HEK293 (cell line): ENCODE measurements around the gene SPPL2C.
A peak's percentile ranks its signal among the peaks of the same experiment; 100 is the strongest.

Source experiments
- GLIS2 ChIP-seq: fragments of 450-650 bp; formaldehyde crosslinking; IDR thresholded peaks from 2 replicates; pipeline ENCODE4 v1.5.1; 2016; ENCODE audit warnings: missing biosample characterization, missing genetic modification characterization
- OSR2 ChIP-seq: fragments of 450-650 bp; formaldehyde crosslinking; IDR thresholded peaks from 2 replicates; pipeline ENCODE4 v1.5.1; 2016; ENCODE audit warnings: missing biosample characterization, missing genetic modification characterization
- SCRT2 ChIP-seq: fragments of 450-650 bp; formaldehyde crosslinking; IDR thresholded peaks from 2 replicates; pipeline ENCODE4 v1.5.1; 2016; ENCODE audit warnings: missing biosample characterization, missing genetic modification characterization
- WT1 ChIP-seq: fragments of 450-650 bp; formaldehyde crosslinking; IDR thresholded peaks from 2 replicates; pipeline ENCODE4 v1.5.1; 2016; ENCODE audit warnings: missing biosample characterization, missing genetic modification characterization
- ZBTB7A ChIP-seq: fragments of 450-650 bp; formaldehyde crosslinking; IDR thresholded peaks from 2 replicates; pipeline ENCODE4 v1.5.1; 2016; ENCODE audit warnings: low read depth, missing biosample characterization, missing genetic modification characterization
- ZNF112 ChIP-seq: fragments of 450-650 bp; formaldehyde crosslinking; IDR thresholded peaks from 2 replicates; pipeline ENCODE4 v1.5.0; 2017; ENCODE audit warnings: missing biosample characterization, missing genetic modification characterization
- ZNF121 ChIP-seq: fragments of 450-650 bp; formaldehyde crosslinking; IDR thresholded peaks from 2 replicates; pipeline ENCODE4 v1.5.1; 2016; ENCODE audit warnings: missing biosample characterization, missing genetic modification characterization
- ZNF132 ChIP-seq: fragments of 450-650 bp; formaldehyde crosslinking; IDR thresholded peaks from 2 replicates; pipeline ENCODE4 v1.5.1; 2017; ENCODE audit warnings: missing biosample characterization, missing genetic modification characterization, borderline replicate concordance
- ZNF146 ChIP-seq: fragments of 450-650 bp; formaldehyde crosslinking; IDR thresholded peaks from 2 replicates; pipeline ENCODE4 v1.5.1; 2016; ENCODE audit warnings: missing biosample characterization, missing genetic modification characterization
- ZNF2 ChIP-seq: fragments of 450-650 bp; formaldehyde crosslinking; IDR thresholded peaks from 2 replicates; pipeline ENCODE4 v1.5.1; 2016; ENCODE audit warnings: missing biosample characterization, missing genetic modification characterization
- ZNF202 ChIP-seq: fragments of 450-650 bp; formaldehyde crosslinking; IDR thresholded peaks from 2 replicates; pipeline ENCODE4 v1.5.1; 2016; ENCODE audit warnings: missing biosample characterization, missing genetic modification characterization, borderline replicate concordance
- ZNF223 ChIP-seq: fragments of 450-650 bp; formaldehyde crosslinking; IDR thresholded peaks from 2 replicates; pipeline ENCODE4 v1.5.1; 2016; ENCODE audit warnings: missing biosample characterization, missing genetic modification characterization
- ZNF311 ChIP-seq: fragments of 450-650 bp; formaldehyde crosslinking; IDR thresholded peaks from 2 replicates; pipeline ENCODE4 v1.5.1; 2017; ENCODE audit warnings: missing biosample characterization, missing genetic modification characterization, borderline replicate concordance
- ZNF324 ChIP-seq: fragments of 450-650 bp; formaldehyde crosslinking; IDR thresholded peaks from 2 replicates; pipeline ENCODE4 v1.5.1; 2016; ENCODE audit warnings: missing biosample characterization, missing genetic modification characterization
- ZNF366 ChIP-seq: fragments of 450-650 bp; formaldehyde crosslinking; conservative IDR thresholded peaks from 2 replicates; pipeline ENCODE4 v1.5.1; 2016; ENCODE audit warnings: missing biosample characterization, missing genetic modification characterization
- ZNF394 ChIP-seq: fragments of 450-650 bp; formaldehyde crosslinking; IDR thresholded peaks from 2 replicates; pipeline ENCODE4 v1.5.1; 2016; ENCODE audit warnings: missing biosample characterization, missing genetic modification characterization, mild to moderate bottlenecking, moderate library complexity, borderline replicate concordance
- ZNF426 ChIP-seq: fragments of 450-650 bp; formaldehyde crosslinking; IDR thresholded peaks from 2 replicates; pipeline ENCODE4 v1.5.1; 2017; ENCODE audit warnings: missing biosample characterization, missing genetic modification characterization, mild to moderate bottlenecking, inconsistent platforms, moderate library complexity
- ZNF501 ChIP-seq: fragments of 450-650 bp; formaldehyde crosslinking; IDR thresholded peaks from 2 replicates; pipeline ENCODE4 v1.5.1; 2016; ENCODE audit warnings: missing biosample characterization, missing genetic modification characterization
- ZNF510 ChIP-seq: fragments of 450-650 bp; formaldehyde crosslinking; IDR thresholded peaks from 2 replicates; pipeline ENCODE4 v1.5.1; 2018; ENCODE audit warnings: mild to moderate bottlenecking, missing genetic modification characterization, missing biosample characterization; ENCODE audit not compliant: insufficient replicate concordance
- ZNF544 ChIP-seq: fragments of 450-650 bp; formaldehyde crosslinking; IDR thresholded peaks from 2 replicates; pipeline ENCODE4 v1.5.0; 2017; ENCODE audit warnings: missing biosample characterization, missing genetic modification characterization
- ZNF548 ChIP-seq: fragments of 450-650 bp; formaldehyde crosslinking; IDR thresholded peaks from 2 replicates; pipeline ENCODE4 v1.5.1; 2016; ENCODE audit warnings: missing biosample characterization, missing genetic modification characterization
- ZNF549 ChIP-seq: fragments of 450-650 bp; IDR thresholded peaks from 2 replicates; pipeline ENCODE4 v1.5.1; 2018; ENCODE audit warnings: missing biosample characterization, missing genetic modification characterization, mild to moderate bottlenecking, inconsistent platforms, moderate library complexity
- ZNF600 ChIP-seq: fragments of 450-650 bp; formaldehyde crosslinking; IDR thresholded peaks from 2 replicates; pipeline ENCODE4 v1.5.1; 2016; ENCODE audit warnings: missing biosample characterization, missing genetic modification characterization
- ZNF629 ChIP-seq: fragments of 450-650 bp; formaldehyde crosslinking; IDR thresholded peaks from 2 replicates; pipeline ENCODE4 v1.5.1; 2017; ENCODE audit warnings: missing biosample characterization, missing genetic modification characterization
- ZNF664 ChIP-seq: fragments of 450-650 bp; formaldehyde crosslinking; IDR thresholded peaks from 2 replicates; pipeline ENCODE4 v1.5.1; 2016; ENCODE audit warnings: missing biosample characterization, missing genetic modification characterization
- ZNF76 ChIP-seq: fragments of 450-650 bp; formaldehyde crosslinking; IDR thresholded peaks from 2 replicates; pipeline ENCODE4; 2016; ENCODE audit warnings: low read depth, missing biosample characterization, missing genetic modification characterization, borderline replicate concordance
- ZNF776 ChIP-seq: fragments of 450-650 bp; formaldehyde crosslinking; IDR thresholded peaks from 2 replicates; pipeline ENCODE4 v1.5.0; 2017; ENCODE audit warnings: missing biosample characterization, missing genetic modification characterization, borderline replicate concordance
- ZNF843 ChIP-seq: fragments of 450-650 bp; formaldehyde crosslinking; IDR thresholded peaks from 2 replicates; pipeline ENCODE4 v1.5.1; 2016; ENCODE audit warnings: missing biosample characterization, missing genetic modification characterization
- ZSCAN23 ChIP-seq: fragments of 450-650 bp; formaldehyde crosslinking; IDR thresholded peaks from 2 replicates; pipeline ENCODE4 v1.5.1; 2016; ENCODE audit warnings: missing biosample characterization, missing genetic modification characterization
- ZSCAN30 ChIP-seq: fragments of 450-650 bp; IDR thresholded peaks from 2 replicates; pipeline ENCODE4 v1.5.1; 2018; ENCODE audit warnings: missing biosample characterization, mild to moderate bottlenecking, missing genetic modification characterization, moderate library complexity
- TF ChIP-seq, protein P1 (sequence below): fragments of 450-650 bp; formaldehyde crosslinking; IDR thresholded peaks from 2 replicates; pipeline ENCODE4 v1.5.1; 2016; ENCODE audit warnings: missing biosample characterization, missing genetic modification characterization
- TF ChIP-seq, protein P2 (sequence below): fragments of 450-650 bp; formaldehyde crosslinking; IDR thresholded peaks from 2 replicates; pipeline ENCODE4 v1.5.1; 2016; ENCODE audit warnings: missing biosample characterization, missing genetic modification characterization

SPPL2C gene

DNA sequence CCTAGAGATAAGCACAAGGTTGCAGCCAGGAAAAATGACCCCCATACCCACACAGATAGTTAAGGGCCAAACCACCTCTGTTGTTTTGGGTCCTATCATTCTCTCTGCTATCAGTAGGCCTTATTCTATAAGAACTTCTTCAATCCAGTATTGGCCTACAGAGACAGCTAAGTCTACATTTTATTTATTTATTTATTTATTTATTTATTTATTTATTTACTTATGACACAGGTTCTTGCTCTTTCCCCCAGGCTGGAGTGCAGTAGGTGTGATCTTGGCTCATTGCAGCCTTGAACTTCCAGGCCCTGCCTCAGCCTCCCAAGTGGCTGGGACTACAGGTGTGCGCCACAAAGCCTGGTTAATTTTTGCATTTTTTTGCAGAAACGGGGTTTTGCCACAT lies 42.2 kb downstream of the SPPL2C start (continued):
- TF ChIP-seq, protein P1, sequence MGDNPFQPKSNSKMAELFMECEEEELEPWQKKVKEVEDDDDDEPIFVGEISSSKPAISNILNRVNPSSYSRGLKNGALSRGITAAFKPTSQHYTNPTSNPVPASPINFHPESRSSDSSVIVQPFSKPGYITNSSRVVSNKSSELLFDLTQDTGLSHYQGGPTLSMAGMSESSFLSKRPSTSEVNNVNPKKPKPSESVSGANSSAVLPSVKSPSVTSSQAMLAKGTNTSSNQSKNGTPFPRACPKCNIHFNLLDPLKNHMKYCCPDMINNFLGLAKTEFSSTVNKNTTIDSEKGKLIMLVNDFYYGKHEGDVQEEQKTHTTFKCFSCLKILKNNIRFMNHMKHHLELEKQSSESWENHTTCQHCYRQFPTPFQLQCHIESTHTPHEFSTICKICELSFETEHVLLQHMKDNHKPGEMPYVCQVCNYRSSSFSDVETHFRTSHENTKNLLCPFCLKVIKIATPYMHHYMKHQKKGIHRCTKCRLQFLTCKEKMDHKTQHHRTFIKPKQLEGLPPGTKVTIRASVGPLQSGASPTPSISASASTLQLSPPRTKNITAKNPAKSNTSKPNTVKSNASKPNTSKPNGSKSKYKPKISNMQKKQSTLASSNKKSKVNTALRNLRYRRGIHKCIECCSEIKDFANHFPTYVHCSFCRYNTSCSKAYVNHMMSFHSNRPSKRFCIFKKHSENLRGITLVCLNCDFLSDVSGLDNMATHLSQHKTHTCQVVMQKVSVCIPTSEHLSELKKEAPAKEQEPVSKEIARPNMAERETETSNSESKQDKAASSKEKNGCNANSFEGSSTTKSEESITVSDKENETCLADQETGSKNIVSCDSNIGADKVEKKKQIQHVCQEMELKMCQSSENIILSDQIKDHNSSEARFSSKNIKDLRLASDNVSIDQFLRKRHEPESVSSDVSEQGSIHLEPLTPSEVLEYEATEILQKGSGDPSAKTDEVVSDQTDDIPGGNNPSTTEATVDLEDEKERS (tag by site-specific recombination) = no peak
- TF ChIP-seq ZNF394 (tag by site-specific recombination) (peak; percentile 95), ZNF223 (tag by site-specific recombination) (peak; percentile 67; the same call in 1 of the 2 replicates), ZNF121 (tag by site-specific recombination) (no peak), ZNF2 (no peak), ZNF776 (tag by site-specific recombination) (no peak), ZNF146 (no peak), ZNF426 (tag by site-specific recombination) (peak; percentile 86), ZNF501 (tag by site-specific recombination) (no peak), ZNF843 (tag by site-specific recombination) (no peak), SCRT2 (tag by site-specific recombination) (no peak), ZNF544 (tag by site-specific recombination) (no peak), GLIS2 (tag by site-specific recombination) (peak; percentile 18; the same call in 1 of the 2 replicates), ZNF76 (no peak), ZBTB7A (tag by site-specific recombination) (no peak), ZSCAN23 (tag by site-specific recombination) (no peak), ZNF324 (tag by site-specific recombination) (no peak), ZNF629 (peak; percentile 53), ZNF112 (tag by site-specific recombination) (no peak), OSR2 (tag by site-specific recombination) (no peak), ZNF510 (tag by site-specific recombination) (peak; percentile 76), WT1 (no peak), ZNF366 (tag by site-specific recombination) (no peak), ZNF202 (tag by site-specific recombination) (peak; percentile 87; the same call in 1 of the 2 replicates), ZNF549 (no peak), ZNF311 (tag by site-specific recombination) (no peak), ZSCAN30 (tag by site-specific recombination) (no peak), ZNF600 (no peak), ZNF548 (no peak), ZNF132 (tag by site-specific recombination) (no peak), ZNF664 (tag by site-specific recombination) (peak; percentile 61; the same call in 1 of the 2 replicates)
- TF ChIP-seq, protein P2, sequence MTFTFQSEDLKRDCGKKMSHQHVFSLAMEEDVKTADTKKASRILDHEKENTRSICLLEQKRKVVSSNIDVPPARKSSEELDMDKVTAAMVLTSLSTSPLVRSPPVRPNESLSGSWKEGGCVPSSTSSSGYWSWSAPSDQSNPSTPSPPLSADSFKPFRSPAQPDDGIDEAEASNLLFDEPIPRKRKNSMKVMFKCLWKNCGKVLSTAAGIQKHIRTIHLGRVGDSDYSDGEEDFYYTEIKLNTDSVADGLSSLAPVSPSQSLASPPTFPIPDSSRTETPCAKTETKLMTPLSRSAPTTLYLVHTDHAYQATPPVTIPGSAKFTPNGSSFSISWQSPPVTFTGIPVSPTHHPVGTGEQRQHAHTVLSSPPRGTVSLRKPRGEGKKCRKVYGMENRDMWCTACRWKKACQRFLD (tag by site-specific recombination) = no peak
